ENCODE results near the gene ZNF100. TPM values are rescaled to one million over a fixed set of nuclear protein-coding genes. Genes with fewer than 3 reads are reported as not detected.

ZNF100 gene
- total RNA-seq, 1 experiment from 2014 or later = 23.6 TPM

DNA sequence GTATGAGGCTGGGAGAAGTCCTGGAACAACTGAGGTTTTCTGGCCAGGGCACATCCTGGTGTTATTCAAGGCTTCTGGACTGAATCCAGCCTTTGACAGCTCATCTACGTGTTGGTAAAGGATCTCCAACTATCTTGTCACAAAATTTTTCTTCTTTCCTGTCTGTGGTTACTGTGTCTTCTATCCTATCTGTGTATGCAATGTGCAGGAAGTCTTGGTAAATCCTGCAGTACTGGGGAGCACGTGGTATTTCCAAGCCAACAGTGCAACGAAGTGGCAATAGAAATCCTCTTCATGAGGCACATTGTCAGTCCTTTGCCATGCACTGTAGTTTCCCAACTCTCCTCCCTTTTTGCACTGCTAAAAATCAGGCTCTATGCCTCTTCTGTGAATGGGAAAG, 86.7 kb downstream of the ZNF100 start:
- ATAC-seq (no peak), DNase-seq (ENCODE audit: low spot score) (no peak)
- TF ChIP-seq, protein P1, sequence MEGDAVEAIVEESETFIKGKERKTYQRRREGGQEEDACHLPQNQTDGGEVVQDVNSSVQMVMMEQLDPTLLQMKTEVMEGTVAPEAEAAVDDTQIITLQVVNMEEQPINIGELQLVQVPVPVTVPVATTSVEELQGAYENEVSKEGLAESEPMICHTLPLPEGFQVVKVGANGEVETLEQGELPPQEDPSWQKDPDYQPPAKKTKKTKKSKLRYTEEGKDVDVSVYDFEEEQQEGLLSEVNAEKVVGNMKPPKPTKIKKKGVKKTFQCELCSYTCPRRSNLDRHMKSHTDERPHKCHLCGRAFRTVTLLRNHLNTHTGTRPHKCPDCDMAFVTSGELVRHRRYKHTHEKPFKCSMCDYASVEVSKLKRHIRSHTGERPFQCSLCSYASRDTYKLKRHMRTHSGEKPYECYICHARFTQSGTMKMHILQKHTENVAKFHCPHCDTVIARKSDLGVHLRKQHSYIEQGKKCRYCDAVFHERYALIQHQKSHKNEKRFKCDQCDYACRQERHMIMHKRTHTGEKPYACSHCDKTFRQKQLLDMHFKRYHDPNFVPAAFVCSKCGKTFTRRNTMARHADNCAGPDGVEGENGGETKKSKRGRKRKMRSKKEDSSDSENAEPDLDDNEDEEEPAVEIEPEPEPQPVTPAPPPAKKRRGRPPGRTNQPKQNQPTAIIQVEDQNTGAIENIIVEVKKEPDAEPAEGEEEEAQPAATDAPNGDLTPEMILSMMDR (IDR thresholded peaks at IDR 0.05) = no peak
- no peak for TF ChIP-seq ZNF219 (CRISPR knock-in tag; IDR thresholded peaks at IDR 0.05; ENCODE audit: borderline replicate concordance)
- TF ChIP-seq, protein P2, sequence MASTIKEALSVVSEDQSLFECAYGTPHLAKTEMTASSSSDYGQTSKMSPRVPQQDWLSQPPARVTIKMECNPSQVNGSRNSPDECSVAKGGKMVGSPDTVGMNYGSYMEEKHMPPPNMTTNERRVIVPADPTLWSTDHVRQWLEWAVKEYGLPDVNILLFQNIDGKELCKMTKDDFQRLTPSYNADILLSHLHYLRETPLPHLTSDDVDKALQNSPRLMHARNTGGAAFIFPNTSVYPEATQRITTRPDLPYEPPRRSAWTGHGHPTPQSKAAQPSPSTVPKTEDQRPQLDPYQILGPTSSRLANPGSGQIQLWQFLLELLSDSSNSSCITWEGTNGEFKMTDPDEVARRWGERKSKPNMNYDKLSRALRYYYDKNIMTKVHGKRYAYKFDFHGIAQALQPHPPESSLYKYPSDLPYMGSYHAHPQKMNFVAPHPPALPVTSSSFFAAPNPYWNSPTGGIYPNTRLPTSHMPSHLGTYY (CRISPR knock-in tag; IDR thresholded peaks at IDR 0.05) = no peak
- TF ChIP-seq GTF2I (CRISPR knock-in tag; conservative IDR thresholded peaks at IDR 0.05) = no peak
- TF ChIP-seq, protein P3, sequence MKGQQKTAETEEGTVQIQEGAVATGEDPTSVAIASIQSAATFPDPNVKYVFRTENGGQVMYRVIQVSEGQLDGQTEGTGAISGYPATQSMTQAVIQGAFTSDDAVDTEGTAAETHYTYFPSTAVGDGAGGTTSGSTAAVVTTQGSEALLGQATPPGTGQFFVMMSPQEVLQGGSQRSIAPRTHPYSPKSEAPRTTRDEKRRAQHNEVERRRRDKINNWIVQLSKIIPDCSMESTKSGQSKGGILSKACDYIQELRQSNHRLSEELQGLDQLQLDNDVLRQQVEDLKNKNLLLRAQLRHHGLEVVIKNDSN (CRISPR knock-in tag; IDR thresholded peaks at IDR 0.05) = no peak
- TF ChIP-seq ESRRA (CRISPR knock-in tag; IDR thresholded peaks at IDR 0.05; ENCODE audit: borderline replicate concordance) = no peak
- no peak for TF ChIP-seq ATF1 (CRISPR knock-in tag; IDR thresholded peaks at IDR 0.05)
- no peak for TF ChIP-seq KAT7 (CRISPR knock-in tag; IDR thresholded peaks at IDR 0.05; ENCODE audit: borderline replicate concordance)
- TF ChIP-seq, protein P4, sequence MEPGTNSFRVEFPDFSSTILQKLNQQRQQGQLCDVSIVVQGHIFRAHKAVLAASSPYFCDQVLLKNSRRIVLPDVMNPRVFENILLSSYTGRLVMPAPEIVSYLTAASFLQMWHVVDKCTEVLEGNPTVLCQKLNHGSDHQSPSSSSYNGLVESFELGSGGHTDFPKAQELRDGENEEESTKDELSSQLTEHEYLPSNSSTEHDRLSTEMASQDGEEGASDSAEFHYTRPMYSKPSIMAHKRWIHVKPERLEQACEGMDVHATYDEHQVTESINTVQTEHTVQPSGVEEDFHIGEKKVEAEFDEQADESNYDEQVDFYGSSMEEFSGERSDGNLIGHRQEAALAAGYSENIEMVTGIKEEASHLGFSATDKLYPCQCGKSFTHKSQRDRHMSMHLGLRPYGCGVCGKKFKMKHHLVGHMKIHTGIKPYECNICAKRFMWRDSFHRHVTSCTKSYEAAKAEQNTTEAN (CRISPR knock-in tag; IDR thresholded peaks at IDR 0.05) = no peak
- TF ChIP-seq ZNF121 (CRISPR knock-in tag; IDR thresholded peaks at IDR 0.05) = no peak
- no peak for TF ChIP-seq TP53 (CRISPR knock-in tag; IDR thresholded peaks at IDR 0.05)
- TF ChIP-seq, protein P5, sequence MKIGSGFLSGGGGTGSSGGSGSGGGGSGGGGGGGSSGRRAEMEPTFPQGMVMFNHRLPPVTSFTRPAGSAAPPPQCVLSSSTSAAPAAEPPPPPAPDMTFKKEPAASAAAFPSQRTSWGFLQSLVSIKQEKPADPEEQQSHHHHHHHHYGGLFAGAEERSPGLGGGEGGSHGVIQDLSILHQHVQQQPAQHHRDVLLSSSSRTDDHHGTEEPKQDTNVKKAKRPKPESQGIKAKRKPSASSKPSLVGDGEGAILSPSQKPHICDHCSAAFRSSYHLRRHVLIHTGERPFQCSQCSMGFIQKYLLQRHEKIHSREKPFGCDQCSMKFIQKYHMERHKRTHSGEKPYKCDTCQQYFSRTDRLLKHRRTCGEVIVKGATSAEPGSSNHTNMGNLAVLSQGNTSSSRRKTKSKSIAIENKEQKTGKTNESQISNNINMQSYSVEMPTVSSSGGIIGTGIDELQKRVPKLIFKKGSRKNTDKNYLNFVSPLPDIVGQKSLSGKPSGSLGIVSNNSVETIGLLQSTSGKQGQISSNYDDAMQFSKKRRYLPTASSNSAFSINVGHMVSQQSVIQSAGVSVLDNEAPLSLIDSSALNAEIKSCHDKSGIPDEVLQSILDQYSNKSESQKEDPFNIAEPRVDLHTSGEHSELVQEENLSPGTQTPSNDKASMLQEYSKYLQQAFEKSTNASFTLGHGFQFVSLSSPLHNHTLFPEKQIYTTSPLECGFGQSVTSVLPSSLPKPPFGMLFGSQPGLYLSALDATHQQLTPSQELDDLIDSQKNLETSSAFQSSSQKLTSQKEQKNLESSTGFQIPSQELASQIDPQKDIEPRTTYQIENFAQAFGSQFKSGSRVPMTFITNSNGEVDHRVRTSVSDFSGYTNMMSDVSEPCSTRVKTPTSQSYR (CRISPR knock-in tag; IDR thresholded peaks at IDR 0.05) = no peak
- TF ChIP-seq, protein P6, sequence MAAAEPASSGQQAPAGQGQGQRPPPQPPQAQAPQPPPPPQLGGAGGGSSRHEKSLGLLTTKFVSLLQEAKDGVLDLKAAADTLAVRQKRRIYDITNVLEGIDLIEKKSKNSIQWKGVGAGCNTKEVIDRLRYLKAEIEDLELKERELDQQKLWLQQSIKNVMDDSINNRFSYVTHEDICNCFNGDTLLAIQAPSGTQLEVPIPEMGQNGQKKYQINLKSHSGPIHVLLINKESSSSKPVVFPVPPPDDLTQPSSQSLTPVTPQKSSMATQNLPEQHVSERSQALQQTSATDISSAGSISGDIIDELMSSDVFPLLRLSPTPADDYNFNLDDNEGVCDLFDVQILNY (CRISPR knock-in tag; IDR thresholded peaks at IDR 0.05) = no peak
- no peak for TF ChIP-seq PRRX2 (CRISPR knock-in tag; IDR thresholded peaks at IDR 0.05)
- no peak for TF ChIP-seq FOXJ3 (CRISPR knock-in tag; IDR thresholded peaks at IDR 0.05; ENCODE audit: borderline replicate concordance)
- TF ChIP-seq, protein P7, sequence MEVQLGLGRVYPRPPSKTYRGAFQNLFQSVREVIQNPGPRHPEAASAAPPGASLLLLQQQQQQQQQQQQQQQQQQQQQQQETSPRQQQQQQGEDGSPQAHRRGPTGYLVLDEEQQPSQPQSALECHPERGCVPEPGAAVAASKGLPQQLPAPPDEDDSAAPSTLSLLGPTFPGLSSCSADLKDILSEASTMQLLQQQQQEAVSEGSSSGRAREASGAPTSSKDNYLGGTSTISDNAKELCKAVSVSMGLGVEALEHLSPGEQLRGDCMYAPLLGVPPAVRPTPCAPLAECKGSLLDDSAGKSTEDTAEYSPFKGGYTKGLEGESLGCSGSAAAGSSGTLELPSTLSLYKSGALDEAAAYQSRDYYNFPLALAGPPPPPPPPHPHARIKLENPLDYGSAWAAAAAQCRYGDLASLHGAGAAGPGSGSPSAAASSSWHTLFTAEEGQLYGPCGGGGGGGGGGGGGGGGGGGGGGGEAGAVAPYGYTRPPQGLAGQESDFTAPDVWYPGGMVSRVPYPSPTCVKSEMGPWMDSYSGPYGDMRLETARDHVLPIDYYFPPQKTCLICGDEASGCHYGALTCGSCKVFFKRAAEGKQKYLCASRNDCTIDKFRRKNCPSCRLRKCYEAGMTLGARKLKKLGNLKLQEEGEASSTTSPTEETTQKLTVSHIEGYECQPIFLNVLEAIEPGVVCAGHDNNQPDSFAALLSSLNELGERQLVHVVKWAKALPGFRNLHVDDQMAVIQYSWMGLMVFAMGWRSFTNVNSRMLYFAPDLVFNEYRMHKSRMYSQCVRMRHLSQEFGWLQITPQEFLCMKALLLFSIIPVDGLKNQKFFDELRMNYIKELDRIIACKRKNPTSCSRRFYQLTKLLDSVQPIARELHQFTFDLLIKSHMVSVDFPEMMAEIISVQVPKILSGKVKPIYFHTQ (CRISPR knock-in tag; IDR thresholded peaks at IDR 0.05) = no peak
- no peak for TF ChIP-seq NR3C1 (CRISPR knock-in tag; conservative IDR thresholded peaks at IDR 0.05; ENCODE audit: low read depth)
- Mint-ChIP-seq H3K4me1 (no peaks in the 10 kb centered on the region), H3K36me3 (peaks cover 48% of the 10 kb centered on the region), H3K27ac (no peak overlapping the region), H3K4me3 (no peak overlapping the region), H3K9me3 (peaks cover 63% of the 10 kb centered on the region), H3K27me3 (ENCODE audit: low read depth) (peaks cover 4% of the 10 kb centered on the region; the same call in 1 of the 2 replicates)
- POLR2A ChIA-PET = no interaction called here
- CTCF ChIA-PET = no interaction called here

All from WTC11 (cell line).